Measurements from ENCODE around the gene SETD1A.
"Not testable (repeated sequence)": the region's sequence is repeated elsewhere in the genome, so short reads cannot be mapped to it uniquely, and the experiment has no call there.

The SETD1A gene

GRCh38 chr16:30930160-30930571, 27.4 kb upstream of the SETD1A start:
- no peak for DNase-seq

DNA sequence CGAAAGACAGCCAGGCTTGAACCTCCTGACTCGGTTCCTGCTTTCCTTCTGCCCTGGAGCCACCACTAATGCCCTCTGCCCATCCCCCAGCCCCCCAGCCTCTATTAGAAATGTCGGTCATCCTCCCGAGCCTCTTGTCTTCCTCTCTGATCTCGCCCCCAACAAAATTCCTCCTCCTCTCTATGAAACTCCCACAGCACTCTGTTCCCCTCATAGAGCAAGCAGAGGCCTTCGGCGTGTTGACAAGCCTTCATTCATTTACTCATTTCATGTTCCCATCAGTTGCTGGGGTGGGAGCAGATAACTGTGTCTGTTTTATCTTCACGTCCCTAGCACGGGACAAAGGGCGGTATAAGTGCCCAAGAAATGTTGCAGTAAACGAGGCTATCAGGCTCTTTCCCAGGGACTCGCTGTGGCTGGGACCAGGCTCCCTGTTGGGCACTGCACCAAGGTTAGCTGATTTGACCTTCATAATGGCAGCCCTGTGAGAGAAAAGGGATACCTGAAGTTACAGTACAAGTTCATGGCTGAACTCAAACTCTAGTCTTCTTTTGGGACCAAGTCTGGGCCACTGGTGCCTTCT, 26.4 kb upstream of the SETD1A start:
- no peak for DNase-seq

- DNase-seq: peak; percentile 3
Observed at GRCh38 chr16:30934827-30935557, 22.6 kb upstream of the SETD1A start.

DNA sequence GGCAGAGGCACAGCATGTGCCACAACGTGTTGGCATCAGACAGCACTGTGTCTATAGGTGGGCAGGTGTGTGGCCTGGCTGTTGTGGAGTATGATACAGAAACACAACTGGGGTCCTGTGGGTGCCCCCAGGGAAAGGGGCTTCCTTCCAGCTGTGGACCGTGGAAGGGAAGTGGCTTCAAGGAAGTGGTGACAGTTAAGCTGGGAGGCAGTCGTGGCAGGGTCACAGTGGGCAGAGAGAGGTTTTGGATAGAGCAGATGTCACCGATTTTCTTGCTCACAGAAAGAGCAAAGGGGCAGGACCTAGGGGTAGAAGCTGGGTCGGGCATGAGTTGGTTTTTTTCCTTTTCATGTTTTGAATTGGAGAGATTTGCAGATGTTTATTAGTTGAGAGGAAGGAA, 19.9 kb upstream of the SETD1A start:
- DNase-seq: no peak

DNA sequence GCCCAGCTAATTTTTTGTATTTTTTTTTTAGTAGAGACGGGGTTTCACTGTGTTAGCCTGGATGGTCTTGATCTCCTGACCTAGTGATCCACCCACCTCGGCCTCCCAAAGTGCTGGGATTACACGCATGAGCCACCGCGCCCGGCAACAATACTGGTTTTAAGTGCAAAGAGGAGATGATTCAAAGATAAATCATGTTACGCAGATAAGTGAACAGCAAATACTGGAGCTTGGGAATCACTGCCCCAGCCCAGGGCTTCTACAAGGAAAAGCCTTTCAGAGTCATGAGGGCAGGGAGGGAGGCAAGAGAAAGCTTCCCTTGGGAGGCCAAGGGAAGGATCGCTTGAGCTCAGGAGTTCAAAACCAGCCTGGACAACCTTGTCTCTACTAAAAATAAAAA, 18.0 kb upstream of the SETD1A start:
- not testable (repeated sequence) for DNase-seq

DNA sequence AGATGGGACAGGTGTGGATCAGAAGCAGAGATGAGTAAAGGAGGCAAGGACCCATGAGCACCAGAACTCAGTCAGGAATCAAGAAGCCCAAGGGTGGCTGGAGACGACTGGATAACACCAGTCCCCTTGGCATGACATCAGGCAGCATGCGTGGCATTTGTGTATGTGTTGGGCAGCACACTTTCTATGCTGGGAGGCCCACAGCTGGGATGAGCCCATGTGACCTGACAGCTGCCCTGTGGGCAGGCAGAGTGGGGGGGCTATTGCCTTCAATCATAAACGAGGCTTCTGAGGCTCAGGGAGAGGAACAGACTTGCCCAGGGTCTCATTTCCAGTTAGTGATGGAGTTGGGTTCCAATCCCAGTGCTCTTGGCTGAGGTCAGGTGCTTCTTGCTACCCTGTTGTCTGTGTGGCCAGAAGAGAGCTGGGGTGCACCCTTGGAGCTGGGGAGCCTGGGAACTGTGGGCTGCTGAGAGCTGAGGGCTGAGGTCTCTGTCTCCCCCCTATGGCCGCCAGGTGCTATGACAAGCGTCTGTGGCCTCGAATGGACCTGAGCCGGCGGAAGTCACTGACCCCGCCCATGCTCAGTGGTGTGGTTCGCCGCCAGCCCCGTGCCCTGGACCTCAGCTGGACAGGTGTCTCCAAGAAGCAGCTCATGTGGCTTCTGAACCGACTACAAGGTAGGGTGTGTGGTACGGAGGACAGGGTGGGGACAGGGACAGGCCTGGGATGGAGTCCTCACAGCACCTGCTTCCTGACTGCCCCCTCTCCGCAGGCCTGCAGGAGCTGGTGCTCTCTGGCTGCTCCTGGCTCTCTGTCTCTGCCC, 15.7 kb upstream of the SETD1A start:
- peak; percentile 14 for DNase-seq

- DNase-seq: no peak
Observed at GRCh38 chr16:30942426-30942806, 15.1 kb upstream of the SETD1A start.

GRCh38 chr16:30944352-30944751, 13.2 kb upstream of the SETD1A start:
- DNase-seq: no peak

DNA sequence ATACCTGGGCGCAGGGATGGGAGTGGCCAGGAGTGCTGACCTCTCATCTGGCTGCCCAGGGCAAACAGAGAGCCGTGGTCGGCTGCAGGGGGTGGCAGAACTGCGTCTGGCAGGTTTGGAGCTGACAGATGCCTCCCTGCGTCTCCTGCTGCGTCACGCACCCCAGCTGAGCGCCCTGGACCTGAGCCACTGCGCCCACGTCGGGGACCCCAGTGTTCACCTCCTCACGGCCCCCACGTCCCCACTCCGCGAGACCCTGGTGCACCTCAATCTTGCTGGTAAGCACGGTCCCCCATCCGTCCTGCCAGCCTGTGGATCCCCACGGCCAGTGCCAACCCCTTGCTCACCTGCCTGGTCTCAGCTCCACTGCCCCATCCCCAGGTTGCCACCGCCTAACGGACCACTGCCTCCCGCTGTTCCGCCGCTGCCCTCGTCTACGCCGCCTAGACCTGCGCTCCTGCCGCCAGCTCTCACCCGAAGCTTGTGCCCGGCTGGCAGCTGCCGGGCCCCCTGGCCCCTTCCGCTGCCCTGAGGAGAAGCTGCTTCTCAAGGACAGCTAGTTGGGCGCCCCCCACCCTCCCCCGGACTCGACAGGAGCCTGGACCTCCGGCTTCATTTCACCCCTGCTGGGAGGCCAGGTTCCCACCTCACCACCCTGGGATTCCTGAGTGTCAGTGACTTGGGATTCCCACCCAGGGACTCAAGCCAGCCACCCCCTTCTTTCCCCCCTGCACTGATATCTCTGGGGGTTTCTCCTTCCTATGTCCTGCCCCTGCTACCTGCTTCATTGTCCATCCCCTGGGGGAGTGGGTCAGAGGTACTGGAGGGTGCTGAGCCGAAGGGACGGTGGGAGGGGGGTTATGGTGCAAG, 10.6 kb upstream of the SETD1A start:
- no peak for DNase-seq

DNA sequence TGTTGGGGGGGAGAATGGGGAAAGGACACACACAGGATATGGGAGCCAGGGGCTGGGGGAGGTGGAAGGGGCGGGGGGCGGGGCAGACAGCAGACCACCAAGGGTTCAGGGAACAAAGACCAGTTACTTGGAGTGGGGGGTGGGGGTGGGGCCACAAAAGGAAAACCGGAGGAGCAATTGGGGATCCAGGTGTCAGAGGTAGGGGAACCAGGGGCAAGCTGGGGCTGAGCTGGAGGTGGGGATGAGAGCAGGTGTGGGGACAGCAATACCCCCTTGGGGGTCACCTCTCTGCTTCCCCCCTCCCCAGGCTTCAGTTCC, 10.1 kb upstream of the SETD1A start:
- DNase-seq: no peak

GRCh38 chr16:30947859-30948666, 9.5 kb upstream of the SETD1A start:
- peak; percentile 20 for DNase-seq

GRCh38 chr16:30948667-30949649, 8.6 kb upstream of the SETD1A start, which contains the start of gene ORAI3:
TSS of gene ORAI3 (plus strand) at chr16:30949068. CDS start at chr16:30949290, 222 bp downstream.
- no peak for DNase-seq

DNA sequence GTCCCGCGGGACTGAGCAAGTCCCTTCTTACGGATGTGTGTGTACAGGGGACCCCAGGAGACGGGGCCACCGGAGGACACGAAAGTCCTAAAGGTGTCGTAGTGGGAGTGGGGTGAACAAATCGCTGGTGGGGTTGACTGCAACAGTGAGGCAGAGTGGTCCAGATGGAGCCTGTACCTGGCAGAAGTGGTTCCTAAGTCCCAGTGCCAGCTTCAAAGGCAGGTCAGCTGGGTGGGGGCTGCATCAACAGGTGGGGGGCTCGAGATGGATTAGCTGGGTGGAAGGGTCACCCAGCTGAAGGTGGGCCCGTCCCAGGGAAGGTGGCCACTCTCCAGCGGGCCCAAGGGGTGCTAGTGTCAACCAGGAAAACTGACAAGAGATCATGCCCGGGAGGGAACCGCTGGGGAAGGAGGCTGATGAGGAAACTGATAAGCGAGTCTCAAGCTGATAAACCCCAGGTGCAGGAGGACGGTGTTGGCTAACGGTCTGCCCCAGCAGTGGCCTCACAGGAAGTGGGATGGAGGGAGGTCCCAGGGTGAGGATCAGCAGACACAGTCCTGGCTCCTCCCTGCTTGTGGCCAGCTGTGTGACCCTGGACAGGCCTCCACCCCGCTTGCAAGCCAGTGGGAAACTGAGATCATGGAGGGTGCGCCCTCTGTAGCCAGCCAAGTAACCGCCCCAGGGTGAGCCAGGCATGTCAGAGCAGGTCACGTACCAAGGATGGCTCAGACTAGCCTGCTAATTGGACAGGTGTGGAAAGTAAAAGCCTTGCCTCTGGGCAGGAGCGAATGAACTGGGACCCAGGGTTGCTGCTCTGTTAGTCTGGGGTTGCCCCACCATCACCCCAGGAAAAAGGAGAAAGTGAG, 7.7 kb upstream of the SETD1A start:
- DNase-seq: no peak

DNA sequence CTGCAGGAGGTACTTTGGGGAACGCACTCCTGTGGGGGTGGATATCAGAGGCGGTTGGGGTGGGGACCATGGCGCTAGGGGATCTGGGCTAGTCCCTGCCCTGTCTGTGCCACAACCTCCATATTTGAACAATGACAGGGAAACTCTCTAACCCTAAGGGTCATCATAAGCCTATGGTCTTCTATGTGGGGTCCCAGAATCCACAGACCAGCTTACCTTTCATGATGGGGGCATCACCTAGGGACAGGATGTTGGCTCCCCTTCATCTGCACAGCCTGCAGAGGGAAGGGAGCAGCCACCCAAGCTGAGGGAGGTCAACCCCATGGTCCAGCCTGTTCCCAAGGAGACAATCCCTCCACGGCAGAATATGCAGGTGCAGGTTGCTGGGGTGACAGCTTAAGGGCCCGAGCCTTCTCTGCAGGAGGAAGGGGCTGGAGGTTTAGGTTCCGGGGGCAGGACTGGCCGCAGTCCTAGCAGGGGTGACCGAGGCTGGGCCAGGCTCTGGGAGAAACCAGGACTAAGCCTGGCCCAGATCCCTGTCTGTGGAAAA, 7.0 kb upstream of the SETD1A start:
- no peak for DNase-seq

- DNase-seq: no peak
Observed at GRCh38 chr16:30951193-30951592, 6.4 kb upstream of the SETD1A start.

DNA sequence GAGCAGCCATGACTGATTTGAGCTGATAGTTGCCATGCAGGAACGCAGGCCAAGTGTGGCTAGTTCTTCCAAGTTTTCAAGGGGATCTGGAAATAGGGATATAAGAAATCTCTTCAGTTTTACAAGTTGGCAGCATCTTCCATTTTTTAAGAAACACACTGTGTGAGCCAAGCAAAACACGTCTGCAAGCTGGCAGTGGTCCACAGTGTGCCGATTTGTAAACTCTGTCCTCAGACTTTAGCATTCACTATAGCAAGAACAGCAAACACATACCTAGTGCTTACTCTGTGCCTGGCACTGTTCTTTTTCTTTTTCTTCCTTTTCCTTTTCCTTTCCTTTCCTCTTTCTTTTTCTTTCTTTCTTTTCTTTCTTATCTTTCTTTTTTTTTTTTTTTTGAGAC, 5.8 kb upstream of the SETD1A start:
- DNase-seq: no peak

DNA sequence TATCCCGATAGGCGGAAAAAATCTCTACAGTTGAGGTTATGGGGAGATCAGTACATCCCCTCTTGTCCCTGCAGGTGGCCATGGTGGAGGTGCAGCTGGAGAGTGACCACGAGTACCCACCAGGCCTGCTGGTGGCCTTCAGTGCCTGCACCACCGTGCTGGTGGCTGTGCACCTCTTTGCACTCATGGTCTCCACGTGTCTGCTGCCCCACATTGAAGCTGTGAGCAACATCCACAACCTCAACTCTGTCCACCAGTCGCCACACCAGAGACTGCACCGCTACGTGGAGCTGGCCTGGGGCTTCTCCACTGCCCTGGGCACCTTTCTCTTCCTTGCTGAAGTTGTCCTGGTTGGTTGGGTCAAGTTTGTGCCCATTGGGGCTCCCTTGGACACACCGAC, 4.4 kb upstream of the SETD1A start:
- no peak for DNase-seq

GRCh38 chr16:30953511-30954124, 3.9 kb upstream of the SETD1A start:
- peak; percentile 25 for DNase-seq

DNA sequence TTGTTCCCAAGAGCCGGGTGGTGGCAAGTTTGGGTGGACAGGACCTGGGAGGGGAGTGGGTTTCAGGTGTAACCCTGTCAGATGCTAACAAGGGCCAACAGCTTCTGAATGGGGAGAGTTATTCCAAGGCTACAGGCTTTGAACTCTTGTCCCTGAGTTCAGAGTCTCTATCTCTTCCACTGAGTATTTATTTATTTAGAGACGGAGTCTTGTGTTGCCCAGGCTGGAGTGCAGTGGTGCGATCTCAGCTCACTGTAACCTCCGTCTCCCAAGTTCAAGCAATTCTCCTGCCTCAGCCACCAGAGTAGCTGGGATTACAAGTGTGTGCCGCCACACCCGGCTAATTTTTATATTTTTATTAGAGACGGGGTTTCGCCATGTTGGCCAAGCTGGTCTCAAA, 2.6 kb upstream of the SETD1A start:
- no peak for DNase-seq
